Stimulated activated CD8-positive, alpha-beta memory T cell treated with anti-CD3 and anti-CD28 coated beads, Interleukin-12 subunit alpha, Interleukin-12 subunit beta, amount 100 ng/mL, for 1 hour (primary cell): ENCODE results near the gene SMIM44.

ENCODE experiments used
- DNase-seq: peaks from one replicate; pipeline ENCODE4 v3.0.0-alpha.2; 2020; ENCODE audit warnings: low read depth

Gene SMIM44

GRCh38 chr19:3477506-3477905 lies 5.7 kb downstream of the SMIM44 start:
- DNase-seq = no peak

- no peak for DNase-seq
Observed at GRCh38 chr19:3476830-3477229, 6.4 kb downstream of the SMIM44 start.

GRCh38 chr19:3475449-3475848 lies 7.8 kb downstream of the SMIM44 start:
- DNase-seq = no peak

- no peak for DNase-seq
Observed at GRCh38 chr19:3474614-3475013, 8.6 kb downstream of the SMIM44 start.

DNA sequence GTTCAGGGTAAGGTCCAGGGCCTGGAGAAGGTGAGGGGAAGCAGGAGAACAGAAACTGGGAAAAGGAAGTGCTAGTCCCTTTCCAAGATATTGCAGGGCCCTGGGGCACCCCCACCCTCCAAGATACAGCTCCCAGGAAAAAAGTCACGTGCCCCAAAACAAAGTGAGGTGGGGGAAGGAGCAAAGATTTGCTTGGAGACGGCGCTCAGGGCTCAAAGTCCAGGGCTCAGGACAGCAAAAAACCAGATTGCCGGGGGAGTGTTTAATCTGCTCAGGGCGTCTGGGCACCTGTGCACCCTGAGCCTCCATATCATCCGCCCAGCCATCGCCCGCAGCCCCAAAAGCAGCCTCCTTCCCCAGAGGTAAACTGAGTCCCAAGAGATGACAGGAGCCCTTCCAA lies 9.2 kb downstream of the SMIM44 start:
- DNase-seq = no peak

DNA sequence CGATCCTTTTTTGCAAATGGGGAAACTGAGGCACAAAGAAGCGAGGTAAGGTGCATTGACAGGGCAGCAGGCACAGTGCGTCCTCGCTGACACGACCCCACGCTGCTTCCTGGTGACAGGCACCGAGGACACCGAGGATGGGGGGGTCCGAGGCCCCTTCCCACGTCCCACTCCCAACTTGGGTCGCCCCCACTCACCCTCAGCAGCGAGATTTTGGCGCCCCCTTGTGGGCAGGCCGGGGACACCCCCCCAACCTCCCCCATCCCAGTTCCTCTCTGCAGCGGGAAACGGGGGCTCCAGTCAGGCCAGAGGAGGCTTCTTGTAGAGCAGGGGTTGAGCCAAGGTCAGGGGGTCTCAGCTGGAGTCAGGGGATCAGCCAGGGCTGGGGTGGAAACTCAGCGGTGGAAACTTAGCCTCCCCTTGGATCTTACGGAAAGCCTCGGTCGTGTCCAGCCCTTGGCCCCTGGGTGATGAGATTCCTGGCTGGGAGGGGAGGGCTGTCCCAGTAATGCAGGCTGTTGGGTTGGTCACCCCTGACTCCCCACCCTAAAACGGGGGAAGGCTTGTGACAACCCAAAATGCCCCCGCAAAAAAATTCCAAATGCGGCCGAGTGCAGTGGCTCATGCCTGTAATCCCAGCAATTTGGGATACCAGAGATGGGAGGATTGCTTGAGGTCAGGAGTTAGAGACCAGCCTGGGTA lies 11.1 kb downstream of the SMIM44 start:
- DNase-seq = no peak

DNA sequence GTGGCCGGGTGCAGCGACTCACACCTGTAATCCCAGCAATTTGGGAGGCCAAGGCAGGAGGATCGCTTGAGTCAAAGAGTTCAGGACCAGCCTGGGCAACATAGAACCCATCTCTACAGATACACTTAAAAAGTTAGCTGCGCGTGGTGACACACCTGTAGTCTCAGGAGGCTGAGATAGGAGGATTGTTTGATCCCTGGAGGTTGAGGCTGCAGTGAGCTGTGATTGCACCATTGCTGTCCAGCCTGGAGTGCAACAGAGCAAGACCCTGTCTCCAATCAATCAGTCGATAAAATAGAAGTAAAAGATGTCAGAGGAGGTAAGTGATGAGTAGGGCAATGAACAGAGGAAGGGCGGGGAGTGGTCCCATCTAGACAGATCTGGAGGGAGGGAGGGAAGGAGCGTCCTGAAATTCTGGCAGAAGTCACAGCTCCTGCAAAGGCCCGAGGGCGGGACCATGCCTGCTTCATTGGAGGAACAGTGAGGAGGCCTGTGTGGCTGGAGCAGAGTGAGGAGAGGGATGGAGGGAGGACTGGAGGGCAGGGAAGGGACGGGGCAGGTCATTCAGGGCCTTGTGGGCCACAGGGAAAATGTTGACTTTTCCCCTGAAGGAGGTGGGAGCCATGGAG lies 12.6 kb downstream of the SMIM44 start:
- no peak for DNase-seq

GRCh38 chr19:3469638-3470499 lies 13.4 kb downstream of the SMIM44 start:
- no peak for DNase-seq

DNA sequence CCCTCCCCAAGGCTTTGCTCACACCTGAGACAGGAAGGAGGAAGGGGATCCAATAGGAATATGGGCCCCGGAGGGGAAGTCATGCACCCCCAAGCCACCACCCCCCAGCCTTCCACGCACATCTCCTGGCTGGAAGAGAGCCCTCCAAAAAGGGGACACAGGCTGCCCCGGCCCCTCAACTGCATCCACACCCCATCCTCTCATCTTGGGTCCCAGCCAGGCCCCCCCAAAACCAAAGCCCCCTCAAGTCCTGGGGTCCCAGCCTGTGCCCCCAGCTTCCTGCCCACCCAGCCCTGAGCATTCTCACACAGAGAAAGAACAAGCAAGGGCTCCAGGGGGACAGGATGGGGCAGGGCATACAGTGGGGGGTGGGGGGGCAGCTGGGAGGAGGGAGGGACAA lies 15.0 kb downstream of the SMIM44 start:
- no peak for DNase-seq

DNA sequence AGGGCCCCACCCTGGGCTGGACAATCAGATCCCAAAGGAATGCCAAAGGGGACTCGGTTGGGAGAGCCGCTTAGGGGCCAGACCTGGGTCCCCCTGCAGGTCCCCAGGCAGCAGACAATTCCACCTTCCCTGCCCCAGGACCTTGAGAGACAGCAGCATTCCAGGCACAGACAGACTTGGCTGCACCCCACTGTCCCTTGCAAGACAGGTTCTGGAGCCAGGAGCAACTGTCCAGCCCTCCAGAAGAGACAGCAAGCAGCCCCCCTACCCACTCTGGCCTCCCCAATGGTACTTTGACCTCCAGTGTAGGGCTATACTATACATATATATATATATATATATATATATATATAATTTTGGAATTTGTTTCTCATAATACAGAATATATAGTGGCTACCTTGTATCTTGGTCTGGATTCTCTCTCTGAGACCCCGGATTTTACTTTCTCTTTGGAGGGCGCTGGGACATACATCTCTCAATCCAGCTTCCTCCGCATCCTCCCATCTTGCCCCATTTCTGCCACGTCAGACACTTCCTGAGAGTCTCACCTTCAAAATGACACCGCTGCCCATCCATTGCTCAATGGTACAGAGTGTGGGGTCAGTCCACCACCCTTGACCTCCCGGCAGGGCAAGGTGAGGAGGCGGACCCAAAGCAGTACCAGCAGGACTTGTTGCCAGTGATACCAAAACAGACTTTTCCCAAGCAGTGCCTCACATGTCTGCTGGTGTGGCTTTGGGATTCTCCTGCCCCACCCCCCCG lies 15.6 kb downstream of the SMIM44 start:
- DNase-seq = no peak

DNA sequence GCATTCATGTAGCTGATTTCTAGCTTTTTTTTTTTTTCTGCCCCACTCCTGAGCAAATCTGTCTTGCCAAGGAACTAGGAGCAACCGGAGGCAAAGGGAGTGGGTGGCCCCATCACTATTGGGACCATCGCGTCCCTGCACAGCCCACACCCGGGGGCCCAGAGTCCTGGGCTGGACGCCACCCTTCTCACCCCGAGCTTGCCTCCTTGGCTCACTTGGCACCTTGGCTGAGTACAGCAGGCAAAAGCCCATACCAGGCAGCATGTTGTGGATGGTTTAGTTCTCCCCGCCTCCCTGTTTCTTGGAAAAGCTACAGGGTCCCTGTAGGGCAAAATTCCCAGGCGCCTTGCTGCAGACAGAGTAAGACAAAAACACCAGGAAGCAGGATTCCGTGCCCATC lies 16.6 kb downstream of the SMIM44 start:
- no peak for DNase-seq

DNA sequence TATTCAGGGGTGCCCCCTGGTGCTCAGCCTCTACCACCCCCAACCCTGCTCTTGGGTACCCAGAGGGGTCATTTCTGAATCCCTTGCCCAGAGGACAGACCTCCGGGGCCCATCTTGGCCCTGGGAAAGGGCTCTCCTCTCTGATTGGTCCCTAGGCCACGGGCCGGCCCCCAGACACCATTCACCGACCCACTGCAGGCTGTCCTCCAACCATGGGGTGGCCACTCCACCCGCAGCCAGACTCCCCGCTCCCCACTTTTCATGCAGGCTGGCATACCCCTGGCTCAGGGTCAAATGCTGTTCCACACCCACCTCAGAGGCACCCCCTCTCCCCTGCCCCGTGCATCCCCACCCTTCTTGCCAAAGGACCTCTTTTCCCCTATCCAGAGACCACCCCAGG lies 17.7 kb downstream of the SMIM44 start:
- DNase-seq = no peak

DNA sequence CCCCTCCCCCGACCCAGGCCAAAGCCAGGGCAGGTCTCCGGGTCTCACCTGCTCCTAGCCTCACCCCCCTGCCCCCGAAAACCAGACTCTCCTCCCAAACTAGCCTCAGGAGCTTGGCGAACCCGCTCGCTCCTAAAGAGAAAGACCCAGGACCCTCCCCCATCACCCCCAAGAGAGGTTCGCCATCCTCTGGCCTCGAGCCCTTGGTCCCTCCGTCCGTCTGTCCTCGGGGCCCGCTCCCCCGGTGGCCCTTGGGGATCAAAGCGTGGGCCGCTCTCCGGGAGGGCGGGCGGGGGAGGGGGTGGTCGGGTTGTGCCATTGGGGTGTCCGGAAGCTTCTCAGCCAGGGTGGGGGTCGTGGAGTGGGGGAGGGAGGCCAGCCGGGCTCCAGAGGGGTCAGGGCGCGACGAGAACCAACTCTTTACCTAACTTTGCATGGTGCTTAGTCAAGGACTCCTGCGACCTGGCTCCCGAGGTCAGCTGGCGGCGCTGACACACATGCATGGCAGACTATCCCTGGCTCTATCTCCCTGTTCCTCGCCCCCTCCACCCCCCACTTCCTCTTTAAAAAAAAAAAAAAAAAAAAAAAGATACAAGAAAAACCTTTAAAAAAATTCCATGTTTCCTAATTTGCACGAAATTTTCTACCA lies 18.5 kb downstream of the SMIM44 start:
- no peak for DNase-seq

GRCh38 chr19:3463714-3464586 lies 19.3 kb downstream of the SMIM44 start:
- no peak for DNase-seq

GRCh38 chr19:3462991-3463713 lies 20.1 kb downstream of the SMIM44 start:
- no peak for DNase-seq

GRCh38 chr19:3459965-3460582 lies 23.2 kb downstream of the SMIM44 start:
- no peak for DNase-seq

GRCh38 chr19:3459089-3459881 lies 24.0 kb downstream of the SMIM44 start:
- DNase-seq = no peak

DNA sequence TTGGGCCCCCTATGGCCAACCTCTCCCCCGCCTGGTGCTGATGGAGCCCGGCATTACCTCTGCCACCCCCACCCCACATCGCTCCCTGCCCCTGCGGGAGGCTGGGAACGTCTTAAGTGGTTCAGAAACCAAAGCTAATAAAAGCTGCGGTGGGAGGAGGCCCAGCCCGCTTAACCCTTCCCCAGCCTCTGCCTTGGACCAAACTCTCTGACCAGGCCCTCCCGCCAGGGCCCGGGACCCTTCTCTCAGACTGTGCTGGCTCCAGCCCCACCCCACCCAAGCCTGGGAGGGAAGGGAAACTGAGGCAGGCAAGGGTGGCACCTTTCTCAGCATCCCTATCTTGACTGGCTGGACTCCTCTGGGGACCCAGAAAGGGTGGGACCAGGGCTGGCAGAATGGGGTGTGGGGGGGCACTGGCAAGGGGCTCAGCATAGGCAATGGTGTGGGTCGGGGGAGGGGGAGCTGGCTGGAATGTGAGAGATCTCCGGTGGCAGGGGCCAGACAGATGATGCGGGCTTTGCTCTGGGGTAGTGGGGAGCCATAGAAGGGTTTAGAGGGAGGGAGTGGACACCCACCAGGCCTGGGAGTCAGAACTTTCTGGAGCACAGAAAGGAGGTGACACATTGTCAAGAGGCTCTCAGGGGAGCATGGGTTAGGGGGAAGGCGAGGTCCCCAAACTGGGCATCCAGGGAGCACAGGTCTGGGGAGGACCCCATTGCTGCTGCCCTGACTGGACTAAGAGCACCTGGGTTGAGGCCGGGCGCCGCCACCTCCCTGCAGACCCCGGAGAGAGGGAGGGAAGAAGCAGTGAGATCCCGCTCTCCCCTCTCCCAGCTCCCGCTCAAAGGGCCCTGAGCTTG lies 24.8 kb downstream of the SMIM44 start:
- DNase-seq = no peak
